8988T (cell line): ENCODE measurements around the gene UBD.

ENCODE experiments used
- DNase-seq: peaks from one replicate; pipeline ENCODE4 v3.0.0; 2011

UBD gene

DNA sequence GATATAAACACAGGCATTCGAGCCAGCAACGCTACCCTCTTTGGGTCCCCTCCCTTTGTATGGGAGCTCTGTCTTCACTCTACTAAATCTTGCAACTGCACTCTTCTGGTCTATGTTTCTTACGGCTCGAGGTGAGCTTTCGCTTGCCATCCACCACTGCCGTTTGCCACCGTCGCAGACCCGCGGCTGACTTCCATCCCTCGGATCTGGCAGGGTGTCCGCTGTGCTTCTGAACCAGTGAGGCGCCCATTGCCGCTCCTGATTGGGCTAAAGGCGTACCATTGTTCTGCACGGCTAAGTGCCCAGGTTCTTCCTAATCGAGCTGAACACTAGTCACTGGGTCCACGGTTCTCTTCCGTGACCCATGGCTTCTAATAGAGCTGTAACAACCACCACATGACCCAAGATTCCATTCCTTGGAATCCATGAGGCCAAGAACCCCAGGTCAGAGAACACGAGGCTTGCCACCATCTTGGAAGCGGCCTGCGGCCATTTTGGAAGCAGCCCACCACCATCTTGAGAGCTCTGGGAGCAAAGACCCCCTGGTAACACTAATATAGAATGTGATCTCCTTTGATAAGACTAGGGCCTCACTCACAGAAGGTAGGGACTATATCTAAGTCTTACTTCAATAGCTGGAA lies 973 bp downstream of the UBD start:
- DNase-seq, result no peak

- no peak for DNase-seq
Observed at GRCh38 chr6:29557320-29557719, 2.2 kb downstream of the UBD start.

GRCh38 chr6:29554764-29555163 lies 4.8 kb downstream of the UBD start:
- DNase-seq, result no peak

DNA sequence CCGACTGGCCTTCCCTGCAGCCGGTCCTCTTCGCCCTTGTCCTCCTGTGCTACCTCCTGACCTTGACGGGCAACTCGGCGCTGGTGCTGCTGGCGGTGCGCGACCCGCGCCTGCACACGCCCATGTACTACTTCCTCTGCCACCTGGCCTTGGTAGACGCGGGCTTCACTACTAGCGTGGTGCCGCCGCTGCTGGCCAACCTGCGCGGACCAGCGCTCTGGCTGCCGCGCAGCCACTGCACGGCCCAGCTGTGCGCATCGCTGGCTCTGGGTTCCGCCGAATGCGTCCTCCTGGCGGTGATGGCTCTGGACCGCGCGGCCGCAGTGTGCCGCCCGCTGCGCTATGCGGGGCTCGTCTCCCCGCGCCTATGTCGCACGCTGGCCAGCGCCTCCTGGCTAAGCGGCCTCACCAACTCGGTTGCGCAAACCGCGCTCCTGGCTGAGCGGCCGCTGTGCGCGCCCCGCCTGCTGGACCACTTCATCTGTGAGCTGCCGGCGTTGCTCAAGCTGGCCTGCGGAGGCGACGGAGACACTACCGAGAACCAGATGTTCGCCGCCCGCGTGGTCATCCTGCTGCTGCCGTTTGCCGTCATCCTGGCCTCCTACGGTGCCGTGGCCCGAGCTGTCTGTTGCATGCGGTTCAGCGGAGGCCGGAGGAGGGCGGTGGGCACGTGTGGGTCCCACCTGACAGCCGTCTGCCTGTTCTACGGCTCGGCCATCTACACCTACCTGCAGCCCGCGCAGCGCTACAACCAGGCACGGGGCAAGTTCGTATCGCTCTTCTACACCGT lies 6.1 kb downstream of the UBD start:
- no peak for DNase-seq

DNA sequence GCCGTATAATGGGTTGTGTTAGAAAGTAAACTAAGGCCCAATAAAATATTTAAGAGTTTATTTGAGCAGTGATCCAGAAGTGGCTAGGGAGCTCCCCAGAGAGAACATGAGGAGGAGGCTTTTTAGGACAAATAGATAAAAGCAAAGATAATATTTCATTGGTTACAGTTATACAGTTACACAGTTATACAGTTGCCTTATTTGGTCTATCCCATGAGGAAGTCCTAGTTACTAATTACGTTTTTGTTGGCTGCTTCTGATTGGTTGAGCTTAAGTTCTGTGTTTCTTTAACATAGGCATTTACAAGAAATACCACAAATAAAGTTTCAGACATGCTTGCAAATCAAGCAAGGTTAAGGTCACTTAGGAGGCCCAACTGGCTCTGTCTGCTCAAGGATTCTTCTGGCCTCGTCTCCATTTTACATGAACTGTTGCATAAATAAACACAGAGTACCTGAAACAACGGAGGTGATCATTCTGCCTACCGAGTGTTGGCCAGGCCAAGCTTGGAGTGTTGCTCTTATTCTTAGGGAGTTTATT lies 7.0 kb downstream of the UBD start:
- DNase-seq, result no peak

DNA sequence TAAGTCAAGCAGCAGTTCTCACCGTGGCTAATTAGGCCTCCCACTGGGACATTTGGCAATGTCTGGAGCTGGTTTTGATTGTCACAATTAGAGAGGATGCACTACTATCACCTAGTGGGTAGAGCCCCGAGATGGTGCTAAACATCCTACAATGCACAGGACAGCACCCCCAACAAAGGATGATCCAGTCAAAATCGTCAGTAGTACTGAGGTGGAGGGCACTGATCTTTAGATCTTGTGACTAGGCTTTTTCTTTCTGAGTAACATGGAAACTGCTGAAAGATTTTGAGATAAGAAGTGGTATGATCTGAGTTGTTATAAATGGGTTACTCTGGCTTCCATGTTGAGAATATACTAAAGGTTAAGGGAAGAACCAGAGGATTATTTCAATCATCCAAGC lies 12.0 kb downstream of the UBD start:
- DNase-seq, result no peak

DNA sequence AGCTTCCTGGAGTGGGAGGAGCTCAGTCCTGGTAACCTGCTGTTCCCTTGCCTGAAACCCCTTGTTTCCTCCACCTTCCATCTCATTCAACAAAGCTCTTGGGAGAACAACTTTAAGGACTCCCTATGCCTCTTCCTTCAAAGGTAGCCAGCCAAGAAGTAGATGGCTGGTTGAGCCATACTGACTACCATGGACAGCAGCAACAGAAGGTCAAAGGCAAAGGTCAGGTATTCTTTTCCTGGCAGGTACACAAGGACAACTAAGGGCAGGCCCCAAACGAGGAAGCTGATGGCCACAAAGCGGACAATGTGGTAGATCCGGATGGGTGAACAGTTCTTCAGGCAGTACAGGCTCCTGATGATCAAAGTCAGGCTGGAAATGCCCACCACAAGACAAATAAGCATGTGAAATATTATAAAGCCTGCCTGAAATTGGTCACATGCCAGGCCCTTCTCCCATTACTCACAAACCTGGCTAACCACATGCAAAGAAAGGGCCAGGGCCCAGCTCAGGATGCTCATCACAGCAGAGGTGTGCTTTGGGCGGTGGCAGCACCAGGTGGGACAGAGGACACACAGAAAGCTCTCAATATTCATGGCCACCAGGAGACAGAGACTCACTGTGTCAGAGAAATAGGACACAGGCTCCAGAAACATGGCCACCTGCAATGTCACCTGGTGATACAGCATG lies 21.7 kb downstream of the UBD start:
- no peak for DNase-seq

DNA sequence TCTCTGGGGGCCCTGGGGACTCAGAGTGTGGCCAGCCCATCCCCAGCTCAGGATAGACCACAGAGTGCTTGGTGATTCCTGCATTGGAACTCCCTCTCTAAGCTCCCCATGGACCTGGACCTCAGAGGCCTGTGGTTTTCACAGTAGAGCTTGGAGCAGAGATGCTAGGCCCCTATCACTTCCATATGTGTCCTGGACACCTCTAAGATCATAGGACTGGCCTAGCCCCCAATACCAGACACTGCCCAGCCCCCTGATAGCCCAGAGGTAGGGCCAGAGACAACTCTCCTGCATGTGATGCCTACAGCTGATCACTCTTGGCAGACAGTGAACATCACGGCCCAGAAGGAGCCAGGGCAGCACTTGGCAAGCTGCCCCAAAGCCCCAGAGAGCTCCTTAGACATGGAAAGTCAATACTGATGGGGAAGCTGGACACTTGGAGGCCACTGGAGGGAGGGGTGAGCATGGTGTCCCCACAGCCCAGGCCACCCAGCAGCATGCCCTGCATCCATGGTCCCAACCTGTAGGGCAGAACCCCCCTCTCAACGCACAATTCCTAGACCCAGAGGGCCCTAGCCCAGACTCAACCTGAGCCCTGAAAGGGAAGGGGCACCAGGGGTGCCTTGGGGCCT lies 27.1 kb downstream of the UBD start:
- no peak for DNase-seq

DNA sequence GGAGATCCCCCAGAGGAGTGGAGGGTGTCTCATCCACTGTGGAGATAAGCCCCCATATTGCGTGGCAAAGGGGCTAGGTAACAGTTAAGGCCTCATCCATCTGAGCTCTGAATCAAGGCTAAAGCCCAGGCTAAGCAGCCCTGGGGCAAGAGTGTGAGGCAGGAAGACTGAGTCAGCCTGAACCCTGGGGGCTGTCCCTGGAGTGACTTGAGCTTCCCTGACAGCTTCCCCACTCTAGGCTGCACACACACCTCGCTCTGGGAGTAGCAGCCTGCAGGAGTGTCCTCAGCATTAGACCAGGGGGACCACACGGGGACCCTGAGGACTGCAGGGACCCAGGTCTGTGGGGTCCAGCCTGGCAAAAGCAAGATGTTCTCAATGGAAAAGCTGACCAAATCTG lies 27.9 kb downstream of the UBD start:
- DNase-seq, result peak; percentile 37

- no peak for DNase-seq
Observed at GRCh38 chr6:29530671-29531310, 28.7 kb downstream of the UBD start.

DNA sequence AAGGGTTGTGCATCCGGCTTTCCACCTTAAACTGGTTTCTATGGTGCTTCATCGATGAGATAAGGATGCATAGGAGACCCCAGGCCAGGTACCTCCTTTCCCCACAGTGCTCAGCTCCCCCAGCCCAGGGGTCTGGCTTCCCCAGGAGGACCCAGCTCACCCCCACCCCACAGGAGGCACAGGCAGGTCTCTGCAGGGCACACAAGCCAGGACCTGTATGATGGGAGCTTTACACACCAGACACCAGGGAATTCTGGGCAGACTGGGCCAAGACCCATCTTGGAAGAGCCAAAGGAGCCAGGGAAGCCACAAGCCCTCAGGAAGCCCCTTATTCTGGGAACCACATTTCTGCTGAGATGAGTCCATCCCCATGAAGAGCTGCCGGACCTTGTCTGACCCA lies 29.6 kb downstream of the UBD start:
- no peak for DNase-seq

GRCh38 chr6:29528988-29529560 lies 30.5 kb downstream of the UBD start:
- DNase-seq, result no peak

DNA sequence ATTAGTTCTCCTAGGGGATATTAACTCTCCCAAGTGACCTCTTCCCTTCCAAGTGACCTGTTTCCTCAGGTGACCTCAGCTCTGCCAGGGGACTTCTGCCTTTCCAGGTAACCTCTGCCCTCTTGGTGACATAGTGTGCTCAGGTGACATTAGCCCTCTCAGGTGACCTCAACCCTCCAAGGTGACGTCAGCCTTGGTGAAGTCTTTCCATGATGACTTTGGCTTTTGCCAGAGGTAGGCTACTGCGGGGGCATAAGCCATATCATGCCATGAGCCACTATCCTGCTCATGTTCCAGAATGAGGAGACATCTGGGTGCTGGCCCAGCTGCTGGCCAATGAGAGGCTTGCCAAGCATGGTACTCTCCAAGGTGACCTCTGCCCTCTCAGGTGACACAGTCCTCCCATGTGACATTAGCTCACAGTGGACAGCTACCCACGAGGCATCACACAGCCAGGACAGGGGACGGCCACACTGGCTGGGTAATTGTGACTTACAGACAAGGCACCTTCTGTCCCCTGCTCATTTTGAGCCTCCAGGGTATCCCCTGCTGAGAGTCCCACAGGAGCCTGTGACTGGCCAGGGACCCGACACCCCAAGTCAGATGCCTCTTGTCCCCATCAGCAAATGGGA lies 31.1 kb downstream of the UBD start:
- DNase-seq, result no peak

- no peak for DNase-seq
Observed at GRCh38 chr6:29527564-29527963, 32.0 kb downstream of the UBD start.

DNA sequence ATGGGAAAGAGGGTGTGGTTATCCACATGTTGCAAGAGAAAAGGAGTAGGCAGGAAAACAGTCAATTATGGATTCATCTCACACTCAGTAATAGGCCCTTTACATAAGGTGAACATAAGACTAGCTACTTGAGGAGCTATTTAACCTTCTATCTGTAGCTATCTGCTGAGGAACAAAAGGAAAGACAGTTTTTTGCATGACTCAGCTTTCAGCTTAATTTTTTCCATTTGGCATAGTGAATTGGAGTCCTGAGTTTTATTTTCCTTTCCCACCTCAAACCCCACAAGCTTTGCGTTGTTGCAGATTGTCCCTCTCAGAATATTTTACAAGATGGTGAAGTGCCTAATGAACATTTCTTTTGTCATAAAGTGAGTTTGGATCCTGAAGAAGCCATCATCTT lies 32.4 kb downstream of the UBD start:
- DNase-seq, result no peak

GRCh38 chr6:29525311-29525639 lies 34.3 kb downstream of the UBD start:
- DNase-seq, result no peak

DNA sequence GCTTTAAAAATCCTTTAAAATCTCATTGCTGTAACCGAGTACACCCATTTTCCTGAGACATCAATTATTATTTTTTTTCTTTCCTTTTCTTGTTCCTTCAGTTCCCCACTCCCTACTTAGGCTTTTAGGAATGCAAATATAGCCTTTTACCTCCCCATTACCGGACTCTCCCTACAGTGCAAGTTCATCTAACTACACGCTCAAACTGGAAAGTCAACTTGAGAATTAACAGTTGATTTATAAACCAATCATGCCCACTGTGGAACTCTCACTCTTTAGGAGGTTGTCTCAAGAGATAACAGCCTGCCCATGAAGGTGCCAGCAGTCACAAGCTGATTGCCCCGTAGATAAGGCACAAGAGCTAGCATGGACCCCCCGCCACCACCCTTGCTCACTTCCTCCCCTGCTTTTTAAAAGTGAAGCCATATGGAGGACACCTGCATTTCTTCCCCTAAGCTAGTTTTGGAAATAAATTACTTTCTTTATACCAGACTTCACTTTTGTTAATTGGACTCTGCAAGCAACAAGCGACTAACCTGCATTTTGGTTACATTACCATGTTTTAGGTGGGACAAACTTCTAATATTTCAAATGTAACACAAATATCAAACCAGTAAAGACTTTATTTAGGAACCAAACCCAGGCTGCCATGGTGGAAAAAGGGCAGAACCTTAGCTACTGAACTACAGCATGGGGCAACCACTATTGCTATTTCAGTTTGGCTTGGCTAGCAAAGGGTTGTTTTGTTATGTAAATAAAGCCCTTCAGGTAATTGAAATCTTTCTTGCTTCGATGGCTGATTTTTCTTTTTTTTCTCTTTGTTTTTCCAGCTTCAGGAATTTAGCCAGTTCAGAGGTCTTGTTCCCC lies 34.9 kb downstream of the UBD start:
- no peak for DNase-seq

DNA sequence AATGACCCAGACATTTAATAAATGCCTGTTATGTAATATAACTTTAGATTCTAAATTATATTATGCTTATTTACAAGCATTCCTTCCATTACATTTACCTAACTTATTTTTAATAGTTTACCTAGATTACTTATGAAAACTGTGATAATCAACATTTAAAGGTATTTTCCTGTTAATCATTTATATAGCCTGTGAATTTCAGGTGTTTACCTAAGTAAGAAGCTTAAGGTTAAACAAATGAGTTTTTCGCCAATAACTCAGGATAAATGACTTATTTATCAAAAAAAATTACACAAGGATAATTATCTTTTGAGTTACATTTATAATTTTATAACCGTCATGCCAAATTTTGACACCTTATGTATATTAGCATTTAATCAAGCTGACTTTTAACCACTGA lies 35.5 kb downstream of the UBD start:
- no peak for DNase-seq

GRCh38 chr6:29522227-29522626 lies 37.3 kb downstream of the UBD start:
- DNase-seq, result no peak

DNA sequence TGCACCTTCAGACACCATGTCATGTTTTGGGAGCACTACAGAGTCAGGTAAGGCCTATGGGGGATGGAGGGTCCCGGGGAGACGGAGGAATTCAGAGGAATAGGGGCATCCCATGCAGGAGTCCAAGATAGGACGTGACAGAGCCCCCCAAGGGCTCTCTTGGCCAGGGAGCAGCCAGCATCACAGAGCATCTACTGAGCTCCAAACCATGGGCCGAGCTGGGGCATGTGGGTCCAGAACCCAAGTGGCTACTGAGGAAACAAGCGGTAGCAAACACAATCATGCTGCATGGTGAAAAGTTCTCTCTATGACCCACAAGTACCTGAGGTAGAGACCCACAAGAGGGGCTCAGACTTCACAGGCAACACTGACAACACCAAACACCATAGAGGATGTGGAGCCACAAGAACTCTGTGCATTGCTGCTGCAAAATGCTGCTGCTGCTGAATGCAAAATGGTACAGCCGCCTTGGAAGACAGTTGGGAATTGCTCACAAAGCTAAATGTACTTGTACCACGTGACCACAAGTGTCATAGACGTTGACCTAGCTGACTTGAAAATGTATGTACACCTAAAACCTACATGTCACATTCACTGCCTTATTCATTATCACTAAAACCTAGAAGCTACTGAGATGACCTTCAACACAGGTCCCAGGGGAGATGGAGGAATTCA lies 38.4 kb downstream of the UBD start:
- no peak for DNase-seq

DNA sequence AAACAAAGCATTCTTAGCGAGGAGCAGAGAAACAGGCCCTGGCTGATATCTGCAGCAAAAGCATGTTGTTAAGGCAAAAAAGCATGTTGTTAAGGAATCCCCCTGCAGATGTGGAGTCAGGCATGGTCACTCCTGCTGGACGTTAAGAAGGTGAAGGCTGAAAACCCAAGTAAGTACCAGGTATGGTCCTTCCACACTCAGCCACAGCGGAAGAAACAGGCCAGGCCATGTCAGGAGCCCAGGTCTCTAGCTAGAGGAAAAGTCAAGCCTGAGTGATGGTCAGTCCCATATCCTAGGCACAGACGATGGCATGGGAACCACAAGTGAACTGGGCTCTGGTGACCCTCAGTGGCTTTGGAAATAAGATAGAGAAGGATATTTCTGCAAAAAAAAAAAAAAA lies 39.3 kb downstream of the UBD start:
- no peak for DNase-seq
